Measurements from ENCODE around the gene AKR1C1. TPM values are rescaled to one million over a fixed set of nuclear protein-coding genes. Genes with fewer than 3 reads are reported as not detected.
"Not testable (repeated sequence)": the region's sequence is repeated elsewhere in the genome, so short reads cannot be mapped to it uniquely, and the experiment has no call there.

The AKR1C1 gene
- total RNA-seq, 1 experiment from 2014 or later, result 0.31 TPM

- ATAC-seq, result no peak
These were observed 15.3 kb upstream of the AKR1C1 start for GRCh38 chr10:4947635-4948596.

GRCh38 chr10:4951512-4952162, 11.6 kb upstream of the AKR1C1 start:
- POLR2A ChIA-PET; H3K4me1 ChIP-seq (ENCODE audit: control insufficient read depth, insufficient read depth, low read length); DNase-seq (ENCODE audit: low read depth, low spot score); H3K36me3 ChIP-seq (ENCODE audit: control insufficient read depth, insufficient read depth, low read length); ATAC-seq; CTCF ChIA-PET; intact Hi-C loops (cut with micrococcal nuclease; ENCODE audit: unreplicated experiment); H3K9me3 ChIP-seq (ENCODE audit: control insufficient read depth, insufficient read depth, low read depth, low read length); H3K27me3 ChIP-seq (ENCODE audit: control insufficient read depth, insufficient read depth, low read length); in situ Hi-C loops (cut with HindIII; ENCODE audit: low pct_unique_long_range_greater_than_20kb, low sequenced_read_pairs); BruUV-seq (replicated peaks); H3K4me3 ChIP-seq (ENCODE audit: low read depth in 2 of 2, low read length in 2 of 2); H3K27ac ChIP-seq (ENCODE audit: low read length): not testable (repeated sequence)

More at GRCh38 chr10:4947635-4948596, 15.3 kb upstream of the AKR1C1 start:
- intact Hi-C loops (cut with micrococcal nuclease; ENCODE audit: unreplicated experiment) (no loop called here), in situ Hi-C loops (cut with HindIII; ENCODE audit: low pct_unique_long_range_greater_than_20kb, low sequenced_read_pairs) (no loop called here)
- ChIA-PET CTCF (no interaction called here), POLR2A (no interaction called here)
- no peaks in the 10 kb centered on the region for H3K36me3 ChIP-seq (ENCODE audit: control insufficient read depth, insufficient read depth, low read length)
- no TSS peak for BruUV-seq (replicated peaks)
- no peaks in the 10 kb centered on the region for H3K4me1 ChIP-seq (ENCODE audit: control insufficient read depth, insufficient read depth, low read length)
- no peaks in the 10 kb centered on the region for H3K9me3 ChIP-seq (ENCODE audit: control insufficient read depth, insufficient read depth, low read depth, low read length)
- no peak overlapping the region for H3K27ac ChIP-seq (ENCODE audit: low read length)
- no peak overlapping the region for H3K4me3 ChIP-seq (ENCODE audit: low read depth in 2 of 2, low read length in 2 of 2)
- DNase-seq (ENCODE audit: low read depth, low spot score), result no peak
- no peaks in the 10 kb centered on the region for H3K27me3 ChIP-seq (ENCODE audit: control insufficient read depth, insufficient read depth, low read length)
- TF ChIP-seq POLR2AphosphoS5 (IDR thresholded peaks at IDR 0.05; ENCODE audit: low read depth, low read length) (no peak), TCF7L2 (IDR thresholded peaks at IDR 0.05; ENCODE audit: low read depth, low read length) (no peak), SIN3A (IDR thresholded peaks at IDR 0.05; ENCODE audit: borderline replicate concordance, insufficient read depth, low read depth, low read length) (no peak)
- TF ChIP-seq, protein P1, sequence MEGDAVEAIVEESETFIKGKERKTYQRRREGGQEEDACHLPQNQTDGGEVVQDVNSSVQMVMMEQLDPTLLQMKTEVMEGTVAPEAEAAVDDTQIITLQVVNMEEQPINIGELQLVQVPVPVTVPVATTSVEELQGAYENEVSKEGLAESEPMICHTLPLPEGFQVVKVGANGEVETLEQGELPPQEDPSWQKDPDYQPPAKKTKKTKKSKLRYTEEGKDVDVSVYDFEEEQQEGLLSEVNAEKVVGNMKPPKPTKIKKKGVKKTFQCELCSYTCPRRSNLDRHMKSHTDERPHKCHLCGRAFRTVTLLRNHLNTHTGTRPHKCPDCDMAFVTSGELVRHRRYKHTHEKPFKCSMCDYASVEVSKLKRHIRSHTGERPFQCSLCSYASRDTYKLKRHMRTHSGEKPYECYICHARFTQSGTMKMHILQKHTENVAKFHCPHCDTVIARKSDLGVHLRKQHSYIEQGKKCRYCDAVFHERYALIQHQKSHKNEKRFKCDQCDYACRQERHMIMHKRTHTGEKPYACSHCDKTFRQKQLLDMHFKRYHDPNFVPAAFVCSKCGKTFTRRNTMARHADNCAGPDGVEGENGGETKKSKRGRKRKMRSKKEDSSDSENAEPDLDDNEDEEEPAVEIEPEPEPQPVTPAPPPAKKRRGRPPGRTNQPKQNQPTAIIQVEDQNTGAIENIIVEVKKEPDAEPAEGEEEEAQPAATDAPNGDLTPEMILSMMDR (IDR thresholded peaks at IDR 0.05), result no peak
- TF ChIP-seq, protein P2, sequence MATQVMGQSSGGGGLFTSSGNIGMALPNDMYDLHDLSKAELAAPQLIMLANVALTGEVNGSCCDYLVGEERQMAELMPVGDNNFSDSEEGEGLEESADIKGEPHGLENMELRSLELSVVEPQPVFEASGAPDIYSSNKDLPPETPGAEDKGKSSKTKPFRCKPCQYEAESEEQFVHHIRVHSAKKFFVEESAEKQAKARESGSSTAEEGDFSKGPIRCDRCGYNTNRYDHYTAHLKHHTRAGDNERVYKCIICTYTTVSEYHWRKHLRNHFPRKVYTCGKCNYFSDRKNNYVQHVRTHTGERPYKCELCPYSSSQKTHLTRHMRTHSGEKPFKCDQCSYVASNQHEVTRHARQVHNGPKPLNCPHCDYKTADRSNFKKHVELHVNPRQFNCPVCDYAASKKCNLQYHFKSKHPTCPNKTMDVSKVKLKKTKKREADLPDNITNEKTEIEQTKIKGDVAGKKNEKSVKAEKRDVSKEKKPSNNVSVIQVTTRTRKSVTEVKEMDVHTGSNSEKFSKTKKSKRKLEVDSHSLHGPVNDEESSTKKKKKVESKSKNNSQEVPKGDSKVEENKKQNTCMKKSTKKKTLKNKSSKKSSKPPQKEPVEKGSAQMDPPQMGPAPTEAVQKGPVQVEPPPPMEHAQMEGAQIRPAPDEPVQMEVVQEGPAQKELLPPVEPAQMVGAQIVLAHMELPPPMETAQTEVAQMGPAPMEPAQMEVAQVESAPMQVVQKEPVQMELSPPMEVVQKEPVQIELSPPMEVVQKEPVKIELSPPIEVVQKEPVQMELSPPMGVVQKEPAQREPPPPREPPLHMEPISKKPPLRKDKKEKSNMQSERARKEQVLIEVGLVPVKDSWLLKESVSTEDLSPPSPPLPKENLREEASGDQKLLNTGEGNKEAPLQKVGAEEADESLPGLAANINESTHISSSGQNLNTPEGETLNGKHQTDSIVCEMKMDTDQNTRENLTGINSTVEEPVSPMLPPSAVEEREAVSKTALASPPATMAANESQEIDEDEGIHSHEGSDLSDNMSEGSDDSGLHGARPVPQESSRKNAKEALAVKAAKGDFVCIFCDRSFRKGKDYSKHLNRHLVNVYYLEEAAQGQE (IDR thresholded peaks at IDR 0.05; ENCODE audit: insufficient read depth in 1 of 2, low read depth in 2 of 2, low read length in 1 of 2), result no peak

GRCh38 chr10:4953405-4953804, 9.8 kb upstream of the AKR1C1 start:
- no peaks in the 10 kb centered on the region for H3K4me1 ChIP-seq (ENCODE audit: control insufficient read depth, insufficient read depth, low read length)
- intact Hi-C loops (cut with micrococcal nuclease; ENCODE audit: unreplicated experiment), result no loop called here
- TF ChIP-seq, protein P1 (IDR thresholded peaks at IDR 0.05), result no peak
- TF ChIP-seq, protein P2 (IDR thresholded peaks at IDR 0.05; ENCODE audit: insufficient read depth in 1 of 2, low read depth in 2 of 2, low read length in 1 of 2), result no peak
- TF ChIP-seq SIN3A (IDR thresholded peaks at IDR 0.05; ENCODE audit: borderline replicate concordance, insufficient read depth, low read depth, low read length), result no peak
- no peak for TF ChIP-seq POLR2AphosphoS5 (IDR thresholded peaks at IDR 0.05; ENCODE audit: low read depth, low read length)
- TF ChIP-seq TCF7L2 (IDR thresholded peaks at IDR 0.05; ENCODE audit: low read depth, low read length), result no peak
- no peaks in the 10 kb centered on the region for H3K9me3 ChIP-seq (ENCODE audit: control insufficient read depth, insufficient read depth, low read depth, low read length)
- ATAC-seq (no peak), DNase-seq (ENCODE audit: low read depth, low spot score) (no peak)
- in situ Hi-C loops (cut with HindIII; ENCODE audit: low pct_unique_long_range_greater_than_20kb, low sequenced_read_pairs), result no loop called here
- H3K27ac ChIP-seq (ENCODE audit: low read length), result no peak overlapping the region
- H3K36me3 ChIP-seq (ENCODE audit: control insufficient read depth, insufficient read depth, low read length), result no peaks in the 10 kb centered on the region
- BruUV-seq (replicated peaks), result no TSS peak
- H3K4me3 ChIP-seq (ENCODE audit: low read depth in 2 of 2, low read length in 2 of 2), result no peak overlapping the region
- POLR2A ChIA-PET, result no interaction called here
- H3K27me3 ChIP-seq (ENCODE audit: control insufficient read depth, insufficient read depth, low read length), result no peaks in the 10 kb centered on the region
- CTCF ChIA-PET, result no interaction called here

Data from Panc1 (cell line).